ENCODE results near the gene UBE2L3.
"Not testable (repeated sequence)": the region's sequence is repeated elsewhere in the genome, so short reads cannot be mapped to it uniquely, and the experiment has no call there.

The UBE2L3 gene

GRCh38 chr22:21634081-21634480 is 66.6 kb downstream of the UBE2L3 start:
- H3K27ac ChIP-seq, result no peak overlapping the region
- TF ChIP-seq CTCF (IDR thresholded peaks at IDR 0.05), result no peak
- TF ChIP-seq ZFX (IDR thresholded peaks at IDR 0.05; ENCODE audit: borderline replicate concordance), result no peak

- no peak overlapping the region for H3K27ac ChIP-seq
- TF ChIP-seq ZFX (IDR thresholded peaks at IDR 0.05; ENCODE audit: borderline replicate concordance) (no peak), CTCF (IDR thresholded peaks at IDR 0.05) (no peak)
These were observed 67.3 kb downstream of the UBE2L3 start for GRCh38 chr22:21634844-21635243.

GRCh38 chr22:21635771-21636510 is 68.4 kb downstream of the UBE2L3 start:
- TF ChIP-seq ZFX (IDR thresholded peaks at IDR 0.05; ENCODE audit: borderline replicate concordance) (no peak), CTCF (IDR thresholded peaks at IDR 0.05) (no peak)
- H3K27ac ChIP-seq, result no peak overlapping the region

GRCh38 chr22:21636629-21637218 is 69.2 kb downstream of the UBE2L3 start:
- H3K27ac ChIP-seq, result no peak overlapping the region
- no peak for TF ChIP-seq CTCF (IDR thresholded peaks at IDR 0.05)
- no peak for TF ChIP-seq ZFX (IDR thresholded peaks at IDR 0.05; ENCODE audit: borderline replicate concordance)

- not testable (repeated sequence) for H3K27ac ChIP-seq
These were observed 69.9 kb downstream of the UBE2L3 start for GRCh38 chr22:21637450-21637849.

GRCh38 chr22:21639359-21639758 is 71.8 kb downstream of the UBE2L3 start:
- H3K27ac ChIP-seq, result no peak overlapping the region
- TF ChIP-seq CTCF (IDR thresholded peaks at IDR 0.05) (no peak), ZFX (IDR thresholded peaks at IDR 0.05; ENCODE audit: borderline replicate concordance) (no peak)

GRCh38 chr22:21640810-21641209 is 73.3 kb downstream of the UBE2L3 start:
- TF ChIP-seq CTCF (IDR thresholded peaks at IDR 0.05) (no peak), ZFX (IDR thresholded peaks at IDR 0.05; ENCODE audit: borderline replicate concordance) (no peak)
- peak overlapping the region; percentile 81; the same call in 1 of the 2 replicates for H3K27ac ChIP-seq

Data from 22Rv1 (cell line).